Progenitor cell of endocrine pancreas (in vitro differentiated cells): Measurements from ENCODE around the gene GCN1. TPM values are rescaled to one million over a fixed set of nuclear protein-coding genes. Genes with fewer than 3 reads are reported as not detected.
A peak's percentile ranks its signal among the peaks of the same experiment; 100 is the strongest.

ENCODE experiments used
- DNase-seq: peaks from one replicate; pipeline ENCODE4 v3.0.0; 2021; ENCODE audit warnings: low spot score; ENCODE audit not compliant: unreplicated experiment
- H3K27ac Mint-ChIP-seq: 2 replicates; pipeline ENCODE4 v1.8.0; 2021; ENCODE audit warnings: mild to moderate bottlenecking, moderate library complexity, mixed read lengths
- H3K27me3 Mint-ChIP-seq: 2 replicates; pipeline ENCODE4 v1.8.0; 2021; ENCODE audit warnings: mixed read lengths
- H3K36me3 Mint-ChIP-seq: 2 replicates; pipeline ENCODE4 v1.8.0; 2022; ENCODE audit warnings: mixed read lengths; ENCODE audit not compliant: insufficient read depth
- H3K4me1 Mint-ChIP-seq: 2 replicates; pipeline ENCODE4 v1.8.0; 2021; ENCODE audit warnings: low read depth, mixed read lengths
- H3K4me3 Mint-ChIP-seq: 2 replicates; pipeline ENCODE4 v1.8.0; 2021; ENCODE audit warnings: low read depth, mild to moderate bottlenecking, moderate library complexity, mixed read lengths
- H3K9me3 Mint-ChIP-seq: 2 replicates; pipeline ENCODE4 v1.8.0; 2021; ENCODE audit warnings: low read depth, mixed read lengths
- CTCF ChIP-seq: fragments of 200-600 bp; sonication (generic); IDR thresholded peaks from one replicate; pipeline ENCODE4 v1.5.0; 2021; ENCODE audit warnings: antibody characterized with exemption, mild to moderate bottlenecking; ENCODE audit not compliant: unreplicated experiment
- total RNA-seq: library from RNA; stranded (reverse); gene quantifications from 2 replicates; pipeline ENCODE4 v1.2.1, GENCODE V29; 2021

Gene GCN1
- total RNA-seq, 1 donor from 2014 or later: 117 TPM

GRCh38 chr12:120230974-120231315 is 36.4 kb upstream of the GCN1 start:
- peak overlapping the region; percentile 40 for H3K4me3 Mint-ChIP-seq
- H3K27me3 Mint-ChIP-seq: no peaks in the 10 kb centered on the region
- no peak for DNase-seq
- H3K27ac Mint-ChIP-seq: peak overlapping the region; percentile 98
- no peaks in the 10 kb centered on the region for H3K9me3 Mint-ChIP-seq
- no peak for TF ChIP-seq CTCF
- no peaks in the 10 kb centered on the region for H3K36me3 Mint-ChIP-seq
- peaks cover 93% of the 10 kb centered on the region for H3K4me1 Mint-ChIP-seq

DNA sequence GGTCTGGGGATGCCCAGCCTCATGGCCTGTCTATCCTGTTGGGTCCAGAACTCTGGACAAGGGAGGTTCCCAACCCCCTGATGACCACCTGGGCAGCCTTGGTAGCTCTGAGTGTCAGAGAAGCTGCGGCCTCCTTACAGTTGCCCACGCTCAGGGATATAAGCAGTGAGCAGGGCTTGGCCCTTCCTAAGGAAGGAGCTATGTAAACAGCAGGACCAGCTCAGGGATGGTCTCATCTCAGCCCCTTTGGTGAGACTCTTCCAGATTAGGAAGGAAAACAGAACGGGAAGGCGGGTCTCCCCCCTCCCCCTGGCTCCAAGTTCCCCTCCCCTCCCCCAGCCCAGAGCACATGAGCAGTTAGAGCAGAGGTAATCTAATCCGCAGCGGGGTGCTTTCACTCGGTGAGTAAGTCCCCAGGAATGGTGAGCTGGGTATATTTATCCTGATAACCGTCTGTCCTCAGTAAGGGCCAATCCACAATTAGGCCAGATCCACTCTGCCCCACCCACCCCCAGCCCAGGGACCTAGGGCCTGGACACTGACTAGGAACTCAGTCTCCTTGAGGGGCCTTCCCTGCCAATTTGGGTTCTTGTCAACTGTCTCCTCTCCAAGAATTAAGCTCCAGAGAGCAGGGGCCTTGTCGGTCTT is 35.9 kb upstream of the GCN1 start:
- Mint-ChIP-seq H3K36me3 (no peaks in the 10 kb centered on the region), H3K4me1 (peaks cover 94% of the 10 kb centered on the region), H3K9me3 (no peaks in the 10 kb centered on the region), H3K4me3 (no peak overlapping the region), H3K27me3 (no peaks in the 10 kb centered on the region), H3K27ac (peak overlapping the region; percentile 98)
- no peak for TF ChIP-seq CTCF
- no peak for DNase-seq

DNA sequence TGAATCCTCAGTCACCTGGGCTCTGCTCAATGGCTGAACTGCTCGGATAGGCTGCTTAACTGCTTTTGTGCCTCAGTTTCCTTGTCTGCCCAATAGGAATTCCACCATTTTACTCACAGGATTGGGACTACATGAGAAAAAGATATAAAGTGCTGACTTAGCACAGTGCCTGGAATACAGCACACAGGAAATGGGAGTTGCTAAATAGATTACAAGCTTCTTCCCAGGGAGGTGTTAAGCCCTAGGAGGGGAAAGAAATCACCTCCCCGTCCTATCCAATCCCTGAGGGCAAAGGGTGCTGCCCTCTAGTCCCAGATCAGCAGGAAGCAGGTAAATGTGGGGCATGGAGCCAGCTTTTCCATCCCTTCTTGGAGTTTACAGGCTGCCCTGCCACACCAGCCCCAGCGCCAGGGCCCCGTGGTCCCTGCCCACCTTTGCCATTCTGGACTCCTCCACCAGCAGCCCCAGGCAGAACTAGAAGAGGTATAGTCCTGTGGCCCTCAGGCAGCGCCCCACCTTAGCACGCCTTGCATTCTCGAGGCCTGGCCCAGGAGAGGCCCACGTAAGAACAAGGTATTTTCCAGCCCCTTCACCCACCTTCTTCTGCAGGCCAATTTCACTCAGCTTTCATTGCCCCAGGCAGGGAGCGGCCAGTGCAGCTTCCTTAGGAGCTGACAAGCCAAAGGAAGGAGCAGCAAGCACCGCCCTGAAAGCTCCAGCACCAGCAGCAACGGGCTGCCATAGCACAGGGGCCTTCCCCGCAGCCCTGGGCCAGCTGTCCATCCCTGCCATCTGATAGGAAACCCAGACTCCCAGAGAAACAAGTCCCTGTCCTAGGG is 35.2 kb upstream of the GCN1 start:
- Mint-ChIP-seq H3K27ac (peak overlapping the region; percentile 98), H3K4me1 (peaks cover 91% of the 10 kb centered on the region), H3K36me3 (no peaks in the 10 kb centered on the region), H3K9me3 (no peaks in the 10 kb centered on the region), H3K27me3 (no peaks in the 10 kb centered on the region), H3K4me3 (no peak overlapping the region)
- no peak for DNase-seq
- TF ChIP-seq CTCF: no peak

DNA sequence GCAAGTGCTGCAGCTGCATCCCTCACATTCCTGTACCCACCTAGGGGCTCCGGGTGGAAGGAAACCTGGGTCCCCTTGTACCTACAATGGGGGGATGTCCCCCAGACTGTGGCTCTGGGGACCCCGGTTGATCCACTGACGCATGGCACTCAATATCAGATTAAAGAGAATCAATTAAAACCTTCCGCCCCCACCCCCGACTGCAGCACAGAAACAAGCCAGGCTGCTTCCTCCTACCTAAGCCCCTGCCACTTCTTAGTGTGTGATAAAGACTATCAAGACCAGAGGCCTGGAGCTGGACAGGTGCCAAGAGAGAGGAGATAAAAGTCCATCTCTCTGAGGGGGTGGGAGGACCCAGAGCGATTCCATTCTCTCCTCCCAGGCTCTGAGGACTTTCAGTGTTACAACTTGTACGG is 34.6 kb upstream of the GCN1 start:
- no peak for TF ChIP-seq CTCF
- Mint-ChIP-seq H3K9me3 (no peaks in the 10 kb centered on the region), H3K36me3 (no peaks in the 10 kb centered on the region), H3K27ac (peak overlapping the region; percentile 98), H3K4me3 (peak overlapping the region; percentile 32), H3K4me1 (peaks cover 85% of the 10 kb centered on the region), H3K27me3 (no peaks in the 10 kb centered on the region)
- no peak for DNase-seq

DNA sequence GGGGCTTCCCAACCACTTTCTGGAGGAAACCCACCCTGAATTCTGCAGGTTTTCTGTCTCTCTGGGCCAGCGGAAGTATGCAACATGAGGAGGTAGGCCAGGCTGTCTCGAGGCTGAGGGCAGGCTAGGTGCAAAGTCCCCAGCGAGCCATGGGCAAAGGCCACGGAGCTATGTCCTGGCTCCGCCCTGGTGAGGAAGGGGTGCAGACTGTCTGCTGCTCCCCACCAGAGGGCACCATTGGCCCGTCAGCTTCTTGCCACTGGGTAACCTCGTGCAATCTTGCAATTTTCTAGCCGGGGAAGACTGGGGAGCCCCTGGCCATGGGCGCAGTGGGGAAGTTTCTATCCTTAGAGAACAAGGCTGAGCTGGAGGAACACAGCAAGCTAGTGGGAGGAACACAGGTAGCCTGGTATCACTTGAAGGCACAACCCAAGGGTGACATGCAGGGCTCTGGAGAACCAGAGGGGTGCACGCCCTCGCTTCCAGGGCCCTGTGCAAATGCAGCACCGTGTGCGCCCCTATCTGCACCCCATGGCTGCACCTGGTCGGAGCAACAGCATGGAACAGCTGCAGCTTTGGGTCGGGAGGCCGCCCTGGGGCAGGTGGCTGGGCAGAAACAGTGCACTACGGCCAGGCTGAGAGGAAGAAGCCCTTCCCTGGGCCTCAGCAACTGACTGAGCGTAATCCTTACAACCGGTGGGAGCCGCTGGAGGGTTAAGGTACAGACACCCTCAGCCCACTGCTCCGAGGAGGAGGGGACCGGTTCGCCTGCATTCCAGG is 34.0 kb upstream of the GCN1 start:
- H3K4me3 Mint-ChIP-seq: peak overlapping the region; percentile 51
- H3K27me3 Mint-ChIP-seq: no peaks in the 10 kb centered on the region
- H3K36me3 Mint-ChIP-seq: no peaks in the 10 kb centered on the region
- DNase-seq: peak; percentile 81
- no peaks in the 10 kb centered on the region for H3K9me3 Mint-ChIP-seq
- peaks cover 79% of the 10 kb centered on the region for H3K4me1 Mint-ChIP-seq
- TF ChIP-seq CTCF: peak; percentile 85
- peak overlapping the region; percentile 98 for H3K27ac Mint-ChIP-seq
